ENCODE results near the gene CSRP1. TPM values are rescaled to one million over a fixed set of nuclear protein-coding genes. Genes with fewer than 3 reads are reported as not detected.
A peak's percentile ranks its signal among the peaks of the same experiment; 100 is the strongest.

The CSRP1 gene
- total and polyA plus RNA-seq, 9 of the 15 experiments (the other 6 are each of a cell fraction or from before 2014, with no cell fraction given) = 6.8 to 39.4 (median 23.7) TPM

GRCh38 chr1:201554789-201555592 is 48.1 kb upstream of the CSRP1 start (continued):
- TF ChIP-seq ZNF121 (CRISPR knock-in tag; conservative IDR thresholded peaks at IDR 0.05) = no peak
- TF ChIP-seq, protein P1, sequence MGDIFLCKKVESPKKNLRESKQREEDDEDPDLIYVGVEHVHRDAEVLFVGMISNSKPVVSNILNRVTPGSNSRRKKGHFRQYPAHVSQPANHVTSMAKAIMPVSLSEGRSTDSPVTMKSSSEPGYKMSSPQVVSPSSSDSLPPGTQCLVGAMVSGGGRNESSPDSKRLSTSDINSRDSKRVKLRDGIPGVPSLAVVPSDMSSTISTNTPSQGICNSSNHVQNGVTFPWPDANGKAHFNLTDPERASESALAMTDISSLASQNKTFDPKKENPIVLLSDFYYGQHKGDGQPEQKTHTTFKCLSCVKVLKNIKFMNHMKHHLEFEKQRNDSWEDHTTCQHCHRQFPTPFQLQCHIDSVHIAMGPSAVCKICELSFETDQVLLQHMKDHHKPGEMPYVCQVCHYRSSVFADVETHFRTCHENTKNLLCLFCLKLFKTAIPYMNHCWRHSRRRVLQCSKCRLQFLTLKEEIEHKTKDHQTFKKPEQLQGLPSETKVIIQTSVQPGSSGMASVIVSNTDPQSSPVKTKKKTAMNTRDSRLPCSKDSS (IDR thresholded peaks at IDR 0.05; ENCODE audit: low read depth, partially characterized antibody) = no peak
- TF ChIP-seq ZNF668 (CRISPR knock-in tag; IDR thresholded peaks at IDR 0.05) = no peak
- TF ChIP-seq BCL6 (CRISPR knock-in tag; IDR thresholded peaks at IDR 0.05) = no peak
- no peak for TF ChIP-seq RBM15 (IDR thresholded peaks at IDR 0.05; ENCODE audit: insufficient read depth, low read length)
- peak; percentile 88 for TF ChIP-seq ATF3 (IDR thresholded peaks at IDR 0.05)
- no peak for TF ChIP-seq ATF3 (CRISPR knock-in tag; conservative IDR thresholded peaks at IDR 0.05)
- no peak for TF ChIP-seq PBX2 (CRISPR knock-in tag; IDR thresholded peaks at IDR 0.05; ENCODE audit: low read depth)
- TF ChIP-seq PBX2 (tag; conservative IDR thresholded peaks at IDR 0.05; ENCODE audit: low read depth) = no peak
- TF ChIP-seq ARID2 (IDR thresholded peaks at IDR 0.05) = no peak
- no peak for TF ChIP-seq POLR3G (IDR thresholded peaks at IDR 0.05; ENCODE audit: extremely low read depth, insufficient read length, insufficient replicate concordance)
- no peak for TF ChIP-seq ZNF263 (CRISPR knock-in tag; IDR thresholded peaks at IDR 0.05; ENCODE audit: borderline replicate concordance)
- no peak for TF ChIP-seq DACH1 (IDR thresholded peaks at IDR 0.05; ENCODE audit: partially characterized antibody)
- no peak for TF ChIP-seq KDM4B (IDR thresholded peaks at IDR 0.05; ENCODE audit: borderline replicate concordance in 2 of 2, low read depth in 1 of 2)
- TF ChIP-seq HDGF (IDR thresholded peaks at IDR 0.05) = no peak
- TF ChIP-seq PYGO2 (tag; IDR thresholded peaks at IDR 0.05) = no peak
- TF ChIP-seq, protein P2, sequence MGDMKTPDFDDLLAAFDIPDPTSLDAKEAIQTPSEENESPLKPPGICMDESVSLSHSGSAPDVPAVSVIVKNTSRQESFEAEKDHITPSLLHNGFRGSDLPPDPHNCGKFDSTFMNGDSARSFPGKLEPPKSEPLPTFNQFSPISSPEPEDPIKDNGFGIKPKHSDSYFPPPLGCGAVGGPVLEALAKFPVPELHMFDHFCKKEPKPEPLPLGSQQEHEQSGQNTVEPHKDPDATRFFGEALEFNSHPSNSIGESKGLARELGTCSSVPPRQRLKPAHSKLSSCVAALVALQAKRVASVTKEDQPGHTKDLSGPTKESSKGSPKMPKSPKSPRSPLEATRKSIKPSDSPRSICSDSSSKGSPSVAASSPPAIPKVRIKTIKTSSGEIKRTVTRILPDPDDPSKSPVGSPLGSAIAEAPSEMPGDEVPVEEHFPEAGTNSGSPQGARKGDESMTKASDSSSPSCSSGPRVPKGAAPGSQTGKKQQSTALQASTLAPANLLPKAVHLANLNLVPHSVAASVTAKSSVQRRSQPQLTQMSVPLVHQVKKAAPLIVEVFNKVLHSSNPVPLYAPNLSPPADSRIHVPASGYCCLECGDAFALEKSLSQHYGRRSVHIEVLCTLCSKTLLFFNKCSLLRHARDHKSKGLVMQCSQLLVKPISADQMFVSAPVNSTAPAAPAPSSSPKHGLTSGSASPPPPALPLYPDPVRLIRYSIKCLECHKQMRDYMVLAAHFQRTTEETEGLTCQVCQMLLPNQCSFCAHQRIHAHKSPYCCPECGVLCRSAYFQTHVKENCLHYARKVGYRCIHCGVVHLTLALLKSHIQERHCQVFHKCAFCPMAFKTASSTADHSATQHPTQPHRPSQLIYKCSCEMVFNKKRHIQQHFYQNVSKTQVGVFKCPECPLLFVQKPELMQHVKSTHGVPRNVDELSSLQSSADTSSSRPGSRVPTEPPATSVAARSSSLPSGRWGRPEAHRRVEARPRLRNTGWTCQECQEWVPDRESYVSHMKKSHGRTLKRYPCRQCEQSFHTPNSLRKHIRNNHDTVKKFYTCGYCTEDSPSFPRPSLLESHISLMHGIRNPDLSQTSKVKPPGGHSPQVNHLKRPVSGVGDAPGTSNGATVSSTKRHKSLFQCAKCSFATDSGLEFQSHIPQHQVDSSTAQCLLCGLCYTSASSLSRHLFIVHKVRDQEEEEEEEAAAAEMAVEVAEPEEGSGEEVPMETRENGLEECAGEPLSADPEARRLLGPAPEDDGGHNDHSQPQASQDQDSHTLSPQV (IDR thresholded peaks at IDR 0.05) = no peak
- no peak for TF ChIP-seq ZNF354B (CRISPR knock-in tag; IDR thresholded peaks at IDR 0.05)
